Measurements from ENCODE around the gene TNFAIP8L3. TPM values are rescaled to one million over a fixed set of nuclear protein-coding genes. Genes with fewer than 3 reads are reported as not detected.

The TNFAIP8L3 gene
- total and polyA plus RNA-seq, 9 of the 15 experiments (the other 6 are each of a cell fraction or from before 2014, with no cell fraction given): 0.13 TPM; not detected in 8

- TF ChIP-seq, protein P1, sequence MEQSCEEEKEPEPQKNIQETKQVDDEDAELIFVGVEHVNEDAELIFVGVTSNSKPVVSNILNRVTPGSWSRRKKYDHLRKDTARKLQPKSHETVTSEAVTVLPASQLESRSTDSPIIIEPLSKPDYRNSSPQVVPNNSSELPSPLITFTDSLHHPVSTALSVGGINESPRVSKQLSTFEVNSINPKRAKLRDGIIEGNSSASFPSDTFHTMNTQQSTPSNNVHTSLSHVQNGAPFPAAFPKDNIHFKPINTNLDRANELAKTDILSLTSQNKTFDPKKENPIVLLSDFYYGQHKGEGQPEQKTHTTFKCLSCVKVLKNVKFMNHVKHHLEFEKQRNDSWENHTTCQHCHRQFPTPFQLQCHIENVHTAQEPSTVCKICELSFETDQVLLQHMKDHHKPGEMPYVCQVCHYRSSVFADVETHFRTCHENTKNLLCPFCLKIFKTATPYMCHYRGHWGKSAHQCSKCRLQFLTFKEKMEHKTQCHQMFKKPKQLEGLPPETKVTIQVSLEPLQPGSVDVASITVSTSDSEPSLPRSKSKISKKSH (CRISPR knock-in tag; IDR thresholded peaks at IDR 0.05): no peak
- TF ChIP-seq RAD21 (CRISPR knock-in tag; conservative IDR thresholded peaks at IDR 0.05 in 1 of 2, IDR thresholded peaks at IDR 0.05 in 1 of 2): peak; percentile 59 to 73
Observed at GRCh38 chr15:51132384-51133139, 37.9 kb upstream of the TNFAIP8L3 start (continued).

DNA sequence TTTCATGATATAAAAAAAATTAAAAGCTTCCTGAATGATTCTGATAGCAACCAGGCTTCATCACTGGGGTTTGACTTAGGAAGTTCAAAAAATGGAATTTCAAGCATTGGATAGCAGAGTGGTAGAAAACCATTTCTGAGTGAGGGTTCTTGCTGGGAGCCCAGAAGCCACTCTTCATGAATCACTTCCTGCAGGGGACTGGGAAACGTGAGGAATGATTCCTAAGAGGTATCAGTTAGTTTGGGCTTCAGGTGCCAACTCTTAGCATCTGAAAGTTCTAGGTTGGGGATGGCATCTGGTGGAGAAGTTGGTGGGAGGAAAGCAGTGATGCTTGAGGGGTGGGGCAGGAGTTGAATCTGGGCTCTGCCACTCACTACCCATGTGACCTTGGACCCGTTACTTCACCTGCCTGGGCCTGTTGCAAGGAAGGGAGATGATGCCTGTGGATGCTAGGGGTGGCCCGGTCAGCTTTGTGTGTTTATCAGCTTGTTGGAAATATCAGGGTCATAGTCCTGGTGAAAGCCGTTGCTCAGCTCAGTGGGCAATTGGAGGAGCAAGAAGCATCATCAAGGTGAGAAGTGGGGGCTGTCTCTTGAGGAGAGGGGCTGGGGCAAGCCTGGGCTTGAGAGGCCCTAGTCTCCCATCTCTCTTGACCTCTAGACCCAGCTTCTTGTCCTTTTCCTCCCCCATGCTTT, 37.0 kb upstream of the TNFAIP8L3 start:
- H4K20me1 ChIP-seq (replicated peaks; ENCODE audit: control insufficient read depth, insufficient read depth, low read length): peaks cover 14% of the 10 kb centered on the region
- ATAC-seq: no peak
- H3K27ac ChIP-seq (ENCODE audit: extremely low read depth, low read depth, low read length): no peak overlapping the region
- 0% methylated on average over 4 of the region's 4 CpGs for WGBS (ENCODE audit: insufficient coverage, low coverage, missing lambda C conversion rate)
- in situ Hi-C loops (cut with MboI) (no loop called here), intact Hi-C loops (cut with micrococcal nuclease) (no loop called here)
- no peak overlapping the region for H3K4me2 ChIP-seq (ENCODE audit: insufficient read depth, low read length)
- POLR2A ChIA-PET: interaction anchor here (0.7 kb wide), 1 partner anchor 107 kb away, joined by 3 read pairs; no protein-coding TSS in a partner anchor
- CTCF ChIA-PET (ENCODE audit: low intra/inter-chr PET ratio): interaction anchor here (2.4 kb wide), 1 partner anchor 61 kb away, joined by 14 read pairs; no protein-coding TSS in a partner anchor
- no peak overlapping the region for H3K4me3 ChIP-seq
- no peak for DNase-seq (ENCODE audit: extremely low read depth in 1 of 4, low spot score in 3 of 4)
- H3K79me2 ChIP-seq (ENCODE audit: control insufficient read depth, insufficient read depth, low read length): no peaks in the 10 kb centered on the region
- H2AFZ ChIP-seq (ENCODE audit: low read depth, low read length): no peak overlapping the region
- no peak overlapping the region for H3K9ac ChIP-seq (ENCODE audit: insufficient read depth in 1 of 2, low read depth in 2 of 2, low read length in 2 of 2)
- no peak for FAIRE-seq
- no peaks in the 10 kb centered on the region for H3K9me3 ChIP-seq (replicated peaks; ENCODE audit: control insufficient read depth, insufficient read depth, low read depth, low read length)
- BruUV-seq (replicated peaks): no TSS peak
- H3K27me3 ChIP-seq (ENCODE audit: control insufficient read depth in 2 of 2, insufficient read depth in 2 of 2, low read length in 2 of 2): peaks cover 0 to 9% of the 10 kb centered on the region in 2 experiments; a peak in 2 of 5 replicates
- H3K36me3 ChIP-seq (ENCODE audit: control insufficient read depth, insufficient read depth, low read length): no peaks in the 10 kb centered on the region
- no peaks in the 10 kb centered on the region for H3K9me1 ChIP-seq (ENCODE audit: control insufficient read depth, insufficient read depth, low read length)
- H3K4me1 ChIP-seq (replicated peaks in 1 of 2; ENCODE audit: control insufficient read depth in 2 of 2, insufficient read depth in 2 of 2, low read length in 2 of 2): peaks cover 0 to 3% of the 10 kb centered on the region in 2 experiments; a peak in 1 of 5 replicates
- no peak for TF ChIP-seq TBL1XR1 (IDR thresholded peaks at IDR 0.05; ENCODE audit: low read length in 2 of 2)
- TF ChIP-seq ZBTB40 (IDR thresholded peaks at IDR 0.05): no peak
- TF ChIP-seq ZBTB40 (CRISPR knock-in tag; IDR thresholded peaks at IDR 0.05): no peak
- no peak for TF ChIP-seq TAL1 (IDR thresholded peaks at IDR 0.05)
- TF ChIP-seq C11orf30 (IDR thresholded peaks at IDR 0.05; ENCODE audit: low read depth): no peak
- no peak for TF ChIP-seq ZBED1 (IDR thresholded peaks at IDR 0.05)
- no peak for TF ChIP-seq XRCC5 (IDR thresholded peaks at IDR 0.05; ENCODE audit: low read depth, low read length)

Measured in K562 (cell line).